H1 (cell line): Measurements from ENCODE around the gene EWSR1. TPM values are rescaled to one million over a fixed set of nuclear protein-coding genes. Genes with fewer than 3 reads are reported as not detected.
A peak's percentile ranks its signal among the peaks of the same experiment; 100 is the strongest.

Experiments used
- CTCF ChIA-PET: fragments of 300-600 bp; sonication (Branson Sonifier 250); formaldehyde crosslinking; loops from one replicate; lab custom pipeline; 2021; ENCODE audit not compliant: partially characterized antibody; lab: Charles Lee
- POLR2A ChIA-PET: fragments of 300-600 bp; sonication (Branson Sonifier 250); formaldehyde crosslinking; loops from one replicate; lab custom pipeline; 2021; ENCODE audit warnings: inconsistent platforms; ENCODE audit not compliant: partially characterized antibody; lab: Charles Lee
- DNase-seq, 2 experiments: peaks; one replicate each; pipeline versions ENCODE4 v3.0.0 to v3.0.0-alpha.2; 2010 to 2022; ENCODE audit warnings: low spot score in 2 of 2, low read depth in 1 of 2, mixed read lengths in 1 of 2
- FAIRE-seq: peaks from 2 replicates; lab custom pipeline; 2011; peaks lifted over from hg19 to GRCh38; lab: Jason Lieb, UNC
- H2AFZ ChIP-seq: 2 replicates; pipeline ENCODE4 v1.8.1; 2012; ENCODE audit warnings: low read length, inconsistent platforms
- H2AK5ac ChIP-seq: 2 replicates; pipeline ENCODE4 v1.6.1; 2013; ENCODE audit warnings: low read depth, low read length
- H2BK120ac ChIP-seq: replicated peaks from 2 replicates; pipeline ENCODE3; 2013; ENCODE audit warnings: low read depth, low read length, inconsistent platforms
- H2BK12ac ChIP-seq: 2 replicates; pipeline ENCODE4 v1.6.1; 2013; ENCODE audit warnings: low read depth, low read length
- H2BK15ac ChIP-seq: 2 replicates; pipeline ENCODE4 v1.6.1; 2013; ENCODE audit warnings: low read length
- H2BK20ac ChIP-seq: 2 replicates; pipeline ENCODE4 v1.6.1; 2013; ENCODE audit warnings: low read length
- H2BK5ac ChIP-seq: 2 replicates; pipeline ENCODE4 v1.6.1; 2013; ENCODE audit warnings: low read depth, low read length
- H3K14ac ChIP-seq: 2 replicates; pipeline ENCODE4 v1.6.1; 2013; ENCODE audit warnings: inconsistent platforms; ENCODE audit not compliant: insufficient read length
- H3K18ac ChIP-seq: 2 replicates; pipeline ENCODE4 v1.6.1; 2013; ENCODE audit warnings: low read length; ENCODE audit errors: extremely low read depth
- H3K23ac ChIP-seq: 2 replicates; pipeline ENCODE4 v1.6.1; 2013; ENCODE audit warnings: inconsistent platforms; ENCODE audit not compliant: insufficient read length
- H3K23me2 ChIP-seq: 2 replicates; pipeline ENCODE4 v1.6.1; 2013; ENCODE audit warnings: low read depth, low read length
- H3K27ac ChIP-seq: 2 replicates; pipeline ENCODE4 v1.6.1; 2011; ENCODE audit warnings: low read depth, low read length, inconsistent platforms
- H3K27me3 ChIP-seq, 4 experiments: replicated peaks in 1 of 4; 1 replicate in 1 of 4; 2 replicates in 3 of 4; pipeline versions ENCODE4 v1.6.1 to v1.8.1; 2011 to 2013; ENCODE audit warnings: low read length in 3 of 4, mild to moderate bottlenecking in 3 of 4, inconsistent platforms in 2 of 4, mixed read lengths in 2 of 4, moderate library complexity in 1 of 4; ENCODE audit not compliant: control insufficient read depth in 3 of 4, insufficient read depth in 3 of 4; ENCODE audit errors: extremely low read depth in 1 of 4
- H3K36me3 ChIP-seq, 4 experiments: 2 replicates each; pipeline versions ENCODE4 v1.6.1 to v1.8.1; 2011 to 2013; ENCODE audit warnings: mild to moderate bottlenecking in 4 of 4, low read length in 3 of 4, moderate library complexity in 2 of 4, control low read depth in 1 of 4, inconsistent platforms in 1 of 4; ENCODE audit not compliant: insufficient read depth in 4 of 4, control insufficient read depth in 2 of 4
- H3K4ac ChIP-seq: replicated peaks from 2 replicates; pipeline ENCODE3; 2013; ENCODE audit warnings: low read length, low read depth, mixed read lengths, inconsistent platforms; ENCODE audit not compliant: insufficient read length
- H3K4me1 ChIP-seq, 4 experiments: replicated peaks in 1 of 4; 1 replicate in 1 of 4; 2 replicates in 3 of 4; pipeline versions ENCODE4 v1.6.1 to v1.8.1; 2011 to 2013; ENCODE audit warnings: low read length in 3 of 4, inconsistent platforms in 2 of 4, mixed read lengths in 1 of 4; ENCODE audit not compliant: insufficient read depth in 4 of 4, control insufficient read depth in 3 of 4
- H3K4me2 ChIP-seq, 2 experiments: 2 replicates each; pipeline versions ENCODE4 v1.6.1 to v1.8.1; 2011 to 2013; ENCODE audit warnings: low read depth in 2 of 2, low read length in 2 of 2, control low read depth in 1 of 2, inconsistent platforms in 1 of 2, mild to moderate bottlenecking in 1 of 2; ENCODE audit not compliant: insufficient read depth in 1 of 2
- H3K4me3 ChIP-seq, 4 experiments: fragments of 200-600, 300-600 bp in 1 of 4; sonication (generic), shearing (Covaris generic), sonication (Bioruptor Twin) in 1 of 4; 2 replicates each; pipeline versions ENCODE4 v1.5.1 to v1.8.1; 2011 to 2016; ENCODE audit warnings: low read length in 4 of 4, low read depth in 3 of 4, control low read depth in 2 of 4, inconsistent platforms in 2 of 4, mild to moderate bottlenecking in 2 of 4, mixed read lengths in 1 of 4, moderate library complexity in 1 of 4; ENCODE audit not compliant: insufficient read depth in 2 of 4; ENCODE audit errors: extremely low read depth in 1 of 4
- H3K56ac ChIP-seq: replicated peaks from 2 replicates; pipeline ENCODE3; 2013; ENCODE audit warnings: low read depth, mild to moderate bottlenecking, mixed read lengths, low read length, inconsistent platforms; ENCODE audit not compliant: insufficient read length
- H3K79me1 ChIP-seq: 2 replicates; pipeline ENCODE4 v1.6.1; 2013; ENCODE audit warnings: low read depth, low read length, control low read depth
- H3K79me2 ChIP-seq, 2 experiments: 2 replicates each; pipeline versions ENCODE4 v1.6.1 to v1.8.1; 2012 to 2013; ENCODE audit warnings: low read length in 2 of 2, mild to moderate bottlenecking in 2 of 2, inconsistent platforms in 1 of 2; ENCODE audit not compliant: insufficient read depth in 2 of 2, control insufficient read depth in 1 of 2
- H3K9ac ChIP-seq, 4 experiments: replicated peaks in 1 of 4; 1 replicate in 1 of 4; 2 replicates in 3 of 4; pipeline versions ENCODE4 v1.6.1 to v1.8.1; 2011 to 2013; ENCODE audit warnings: low read depth in 3 of 4, low read length in 3 of 4, control low read depth in 2 of 4, mild to moderate bottlenecking in 2 of 4, moderate library complexity in 2 of 4, inconsistent platforms in 1 of 4; ENCODE audit errors: extremely low read depth in 1 of 4
- H3K9me3 ChIP-seq, 2 experiments: 2 replicates each; pipeline versions ENCODE4 v1.6.1 to v1.8.1; 2012 to 2013; ENCODE audit warnings: mild to moderate bottlenecking in 2 of 2, moderate library complexity in 2 of 2, control low read depth in 1 of 2, inconsistent platforms in 1 of 2, low read depth in 1 of 2, low read length in 1 of 2, mixed read lengths in 1 of 2; ENCODE audit not compliant: insufficient read depth in 2 of 2
- H4K20me1 ChIP-seq, 2 experiments: replicated peaks in 1 of 2; 2 replicates each; pipeline versions ENCODE3 to v1.8.1; 2011 to 2013; ENCODE audit warnings: inconsistent platforms in 2 of 2, low read length in 2 of 2, mild to moderate bottlenecking in 1 of 2; ENCODE audit not compliant: insufficient read depth in 2 of 2, control insufficient read depth in 1 of 2
- H4K5ac ChIP-seq: 2 replicates; pipeline ENCODE4 v1.6.1; 2013; ENCODE audit warnings: low read length, low read depth, mixed read lengths, inconsistent platforms; ENCODE audit not compliant: insufficient read length
- H4K8ac ChIP-seq: 2 replicates; pipeline ENCODE4 v1.8.0; 2013; ENCODE audit warnings: mild to moderate bottlenecking, moderate library complexity, low read length, inconsistent platforms; ENCODE audit not compliant: insufficient read depth; ENCODE audit errors: extremely low read depth
- H4K91ac ChIP-seq: replicated peaks from 2 replicates; pipeline ENCODE3; 2013; ENCODE audit warnings: low read length, mixed read lengths, inconsistent platforms; ENCODE audit not compliant: insufficient read length
- CBX8 ChIP-seq: fragments of 300-800, 300-1000 bp; sonication (generic); IDR thresholded peaks from 2 replicates; pipeline ENCODE4 v1.7.1; 2016; ENCODE audit warnings: low read depth, low read length, borderline replicate concordance
- GABPA ChIP-seq: IDR thresholded peaks from 2 replicates; pipeline ENCODE4 v1.6.1; 2011; ENCODE audit warnings: mild to moderate bottlenecking, low read length, moderate library complexity, borderline replicate concordance; ENCODE audit not compliant: insufficient read depth
- POLR2AphosphoS5 ChIP-seq: IDR thresholded peaks from 2 replicates; pipeline ENCODE4 v1.6.1; 2011; ENCODE audit warnings: low read depth, low read length
- SAP30 ChIP-seq: fragments of 300-600 bp; sonication (generic); IDR thresholded peaks from 2 replicates; pipeline ENCODE4 v1.7.1; 2012; ENCODE audit warnings: low read length, moderate library complexity, mild to moderate bottlenecking, inconsistent platforms; ENCODE audit not compliant: insufficient read depth, insufficient replicate concordance
- WGBS, 2 experiments: shearing (Covaris generic) in 1 of 2; methylation state at CpG; one replicate each; pipeline versions ENCODE4 v1.1.6 to v1.1.7; 2013 to 2015; ENCODE audit warnings: low lambda C conversion rate in 2 of 2, mixed read lengths in 2 of 2, inconsistent platforms in 1 of 2, low coverage in 1 of 2, missing lambda C conversion rate in 1 of 2; ENCODE audit not compliant: insufficient replicate concordance in 2 of 2, insufficient coverage in 1 of 2, insufficient read length in 1 of 2; ENCODE audit errors: extremely low coverage in 1 of 2, missing lambda C conversion rate in 1 of 2; 5-methylcytosine and 5-hydroxymethylcytosine counted together
- polyA plus RNA-seq, 7 experiments: library from polyadenylated mRNA; depleted of rRNA in 3 of 7; stranded (reverse) in 5 of 7; unstranded in 2 of 7; fragments of >200 nt in 5 of 7; fragments of 200-250 nt in 2 of 7; gene quantifications; 1 replicate in 5 of 7; 2 replicates in 1 of 7; 4 replicates in 1 of 7; pipeline versions ENCODE4 v1.2.1 to v1.2.3, GENCODE V29; 2011 to 2013; ENCODE audit warnings: missing spikeins in 2 of 7, mixed read lengths in 2 of 7
- total RNA-seq: library from RNA; stranded (reverse); fragmentation: NEBNext Ultra II Directional; extraction: Animal tissue kit (Norgen Biotek cat#: 25700); gene quantifications from 2 replicates; pipeline ENCODE4 v1.2.1, GENCODE V29; 2021
- TF ChIP-seq, protein P1 (sequence below): IDR thresholded peaks from 2 replicates; pipeline ENCODE4 v1.6.1; 2011; ENCODE audit warnings: low read length, improper control_type of control experiment

The EWSR1 gene
- total and polyA plus RNA-seq, 2 of the 8 experiments (the other 6 are each of a cell fraction or from before 2014, with no cell fraction given) = 387 to 930 TPM

DNA sequence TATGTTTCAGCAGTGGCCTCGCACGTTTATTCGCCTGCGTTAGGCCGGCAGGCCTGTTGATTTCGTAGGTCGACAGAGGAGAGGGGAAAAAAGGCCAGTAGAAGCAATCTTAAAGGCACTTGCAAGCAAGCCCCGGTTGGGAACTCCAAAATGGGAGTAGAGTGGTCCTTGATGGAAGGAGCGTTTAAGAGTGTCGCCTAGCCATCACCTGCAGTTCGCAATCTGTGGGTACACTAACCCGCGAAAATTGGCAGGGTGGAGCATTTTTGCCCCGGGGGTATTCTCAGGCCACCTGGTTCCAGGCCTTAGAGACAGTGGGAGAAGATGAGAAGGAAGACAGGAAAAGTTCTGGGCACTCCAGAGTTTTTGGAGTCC, 1.1 kb downstream of the EWSR1 start:
- Histone ChIP-seq H3K4ac (no peak overlapping the region), H3K23me2 (peaks cover 18% of the 10 kb centered on the region), H3K36me3 (peaks cover 21 to 68% (median 35%) of the 10 kb centered on the region in 4 experiments), H2BK20ac (no peak overlapping the region), H2BK5ac (peak overlapping the region; percentile 100), H3K9ac (peak overlapping the region; percentile 94 to 100 (median 100)), H4K8ac (peak overlapping the region; percentile 100; the same call in 1 of the 2 replicates), H3K56ac (peak overlapping the region; percentile 65), H3K27me3 (no peaks in the 10 kb centered on the region), H3K4me1 (peaks cover 6 to 19% (median 11%) of the 10 kb centered on the region in 4 experiments; a peak in 6 of 7 replicates), H3K79me1 (peaks cover 10% of the 10 kb centered on the region), H3K27ac (peak overlapping the region; percentile 100), H3K4me2 (peak overlapping the region; percentile 73 to 80), H3K4me3 (peak overlapping the region; percentile 80 to 96 (median 95)), H3K79me2 (peaks cover 47 to 79% of the 10 kb centered on the region in 2 experiments), H3K18ac (peak overlapping the region; percentile 91; the same call in 1 of the 2 replicates), H4K20me1 (peaks cover 32 to 42% of the 10 kb centered on the region in 2 experiments), H2BK120ac (no peak overlapping the region), H2BK15ac (no peak overlapping the region), H4K5ac (no peak overlapping the region), H2AK5ac (no peak overlapping the region), H4K91ac (no peak overlapping the region), H3K9me3 (no peaks in the 10 kb centered on the region), H2BK12ac (no peak overlapping the region), H3K23ac (no peak overlapping the region), H3K14ac (no peak overlapping the region), H2AFZ (no peak overlapping the region)
- CTCF ChIA-PET = no interaction called here
- WGBS, 2 experiments = 3% methylated on average over 14 of the region's 14 CpGs; no CpG with 5 or more reads in 1 of the 2 experiments
- POLR2A ChIA-PET = interaction anchor here (0.9 to 21.4 kb wide), 8 partner anchors 12 to 48 kb away, joined by 3 to 436 read pairs (median 16); partner anchors contain the start of gene GAS2L1
- FAIRE-seq (no peak), DNase-seq (no peak)
- no peak for TF ChIP-seq CBX8
- peak; percentile 7 for TF ChIP-seq SAP30
- TF ChIP-seq, protein P1, sequence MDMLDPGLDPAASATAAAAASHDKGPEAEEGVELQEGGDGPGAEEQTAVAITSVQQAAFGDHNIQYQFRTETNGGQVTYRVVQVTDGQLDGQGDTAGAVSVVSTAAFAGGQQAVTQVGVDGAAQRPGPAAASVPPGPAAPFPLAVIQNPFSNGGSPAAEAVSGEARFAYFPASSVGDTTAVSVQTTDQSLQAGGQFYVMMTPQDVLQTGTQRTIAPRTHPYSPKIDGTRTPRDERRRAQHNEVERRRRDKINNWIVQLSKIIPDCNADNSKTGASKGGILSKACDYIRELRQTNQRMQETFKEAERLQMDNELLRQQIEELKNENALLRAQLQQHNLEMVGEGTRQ = no peak
- no peak for TF ChIP-seq GABPA
- peak; percentile 65; the same call in 1 of the 2 replicates for TF ChIP-seq POLR2AphosphoS5
